HG03460 (cell line): ENCODE data around the gene NLRP11.
"Not testable (repeated sequence)": the region's sequence is repeated elsewhere in the genome, so short reads cannot be mapped to it uniquely, and the experiment has no call there.

Source experiments
- ATAC-seq: cut with Tn5 transposase; IDR thresholded peaks from one replicate; pipeline ENCODE4 v1.9.1; 2021; ENCODE audit not compliant: unreplicated experiment

Gene NLRP11

DNA sequence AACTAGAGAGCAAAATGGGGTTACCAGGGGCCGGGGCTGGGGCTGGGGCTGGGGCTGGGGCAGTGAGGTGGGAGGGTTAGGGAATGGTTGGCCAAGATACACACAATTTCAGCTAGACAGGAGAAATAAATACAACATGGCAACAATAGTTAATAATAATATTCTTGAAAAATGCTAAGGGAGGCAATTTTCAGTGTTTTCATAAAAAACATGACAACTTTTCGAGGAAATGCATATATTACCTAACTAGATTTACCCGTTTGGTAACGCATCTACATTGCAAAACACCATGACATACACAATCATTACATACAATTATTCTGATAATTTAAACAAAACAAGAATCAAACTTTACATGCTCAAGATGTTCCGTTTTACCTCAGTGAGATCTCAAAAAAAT is 50.7 kb downstream of the NLRP11 start:
- no peak for ATAC-seq

DNA sequence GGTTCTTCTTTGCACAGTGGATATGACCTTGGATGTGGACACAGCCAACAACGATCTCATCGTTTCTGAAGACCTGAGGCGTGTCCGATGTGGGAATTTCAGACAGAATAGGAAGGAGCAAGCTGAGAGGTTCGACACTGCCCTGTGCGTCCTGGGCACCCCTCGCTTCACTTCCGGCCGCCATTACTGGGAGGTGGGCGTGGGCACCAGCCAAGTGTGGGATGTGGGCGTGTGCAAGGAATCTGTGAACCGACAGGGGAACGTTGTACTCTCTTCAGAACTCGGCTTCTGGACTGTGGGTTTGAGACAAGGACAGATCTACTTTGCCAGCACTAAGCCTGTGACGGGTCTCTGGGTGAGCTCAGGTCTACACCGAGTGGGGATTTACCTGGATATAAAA is 53.5 kb downstream of the NLRP11 start:
- ATAC-seq: no peak

- ATAC-seq: no peak
Measured at GRCh38 chr19:55777528-55777927, 54.3 kb downstream of the NLRP11 start.

DNA sequence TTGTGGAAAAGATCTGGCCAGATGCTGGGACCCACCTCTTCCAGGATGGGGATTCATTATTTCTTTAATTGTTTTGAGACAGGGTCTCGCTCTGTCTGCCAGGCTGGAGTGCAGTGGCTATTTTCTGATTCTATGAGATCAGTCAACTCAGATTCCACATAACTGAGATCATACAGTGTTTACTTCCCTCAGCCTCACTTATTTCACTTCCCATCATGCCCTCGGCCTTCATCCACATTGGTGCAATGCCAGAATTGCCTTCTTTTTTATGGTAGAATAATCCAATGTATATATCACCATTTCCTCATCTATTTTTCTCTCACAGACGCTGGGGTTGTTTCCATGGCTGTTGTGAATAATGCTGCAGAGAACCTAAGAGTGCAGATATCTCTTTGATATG is 62.2 kb downstream of the NLRP11 start:
- not testable (repeated sequence) for ATAC-seq

DNA sequence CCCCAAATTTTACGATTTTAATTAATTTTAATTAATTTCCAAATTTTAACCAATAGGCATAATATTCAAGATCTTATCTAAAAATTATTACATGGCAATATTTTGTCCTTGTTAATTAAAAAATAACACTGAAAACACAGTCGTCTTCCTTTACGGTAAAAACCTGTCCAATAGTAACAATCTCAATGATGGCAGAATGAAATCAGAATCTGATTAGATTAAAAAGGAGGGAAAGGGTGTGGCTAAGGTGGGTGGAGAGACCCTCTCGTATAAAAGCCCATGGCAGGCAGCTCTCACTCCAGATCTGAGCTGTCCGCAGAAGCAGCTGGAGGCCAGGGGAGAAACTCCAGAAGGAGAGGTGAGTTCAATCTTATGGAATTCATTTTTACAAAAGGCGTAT is 63.0 kb downstream of the NLRP11 start, which contains the start of gene RFPL4AL1:
Gene RFPL4AL1 (plus strand): TSS at position 301 of the 400 bp plus-strand sequence. CDS start 2,687 bp downstream, outside the sequence.
- not testable (repeated sequence) for ATAC-seq

DNA sequence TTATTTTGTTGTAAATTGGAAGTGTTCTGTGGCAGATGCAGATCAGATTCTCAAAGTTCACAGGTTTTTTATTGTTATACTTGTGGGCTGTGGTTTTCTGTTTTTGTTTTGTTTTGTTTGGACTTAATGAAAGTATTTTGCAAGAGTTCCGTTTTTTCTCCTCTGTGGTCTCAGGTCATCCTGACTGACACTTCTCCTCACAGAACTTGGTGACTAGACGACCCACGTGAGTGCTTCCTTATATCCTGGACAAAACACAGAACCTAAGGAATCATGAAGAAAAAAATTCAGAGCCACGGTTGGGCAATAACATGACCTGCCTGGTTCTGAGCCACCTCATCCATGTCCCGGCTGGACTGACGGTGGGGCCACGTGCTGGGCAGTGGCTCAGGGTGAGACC is 65.3 kb downstream of the NLRP11 start:
- ATAC-seq: no peak

GRCh38 chr19:55758797-55759196 is 73.0 kb downstream of the NLRP11 start, which contains the start of gene RFPL4A:
RFPL4A (plus strand) TSS chr19:55759097; CDS start chr19:55761801, 2,704 bp downstream.
- not testable (repeated sequence) for ATAC-seq

DNA sequence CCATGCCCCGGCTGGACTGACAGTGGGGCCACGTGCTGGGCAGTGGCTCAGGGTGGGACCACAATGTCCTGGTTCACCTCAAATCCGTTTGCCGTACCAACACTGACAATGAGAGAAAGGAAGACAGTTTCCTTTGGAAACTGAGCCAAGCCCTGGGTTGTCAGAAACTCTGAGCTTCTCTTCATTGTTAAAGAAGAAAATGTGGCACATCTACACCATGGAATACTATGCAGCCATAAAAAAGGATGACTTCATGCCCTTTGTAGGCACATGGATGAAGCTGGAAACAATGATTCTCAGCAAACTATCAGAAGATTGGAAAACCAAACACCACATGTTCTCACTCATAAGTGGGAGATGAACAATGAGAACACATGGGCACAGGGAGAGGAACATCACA is 75.0 kb downstream of the NLRP11 start:
- ATAC-seq: not testable (repeated sequence)

GRCh38 chr19:55753401-55753800 is 78.4 kb downstream of the NLRP11 start:
- ATAC-seq: no peak

DNA sequence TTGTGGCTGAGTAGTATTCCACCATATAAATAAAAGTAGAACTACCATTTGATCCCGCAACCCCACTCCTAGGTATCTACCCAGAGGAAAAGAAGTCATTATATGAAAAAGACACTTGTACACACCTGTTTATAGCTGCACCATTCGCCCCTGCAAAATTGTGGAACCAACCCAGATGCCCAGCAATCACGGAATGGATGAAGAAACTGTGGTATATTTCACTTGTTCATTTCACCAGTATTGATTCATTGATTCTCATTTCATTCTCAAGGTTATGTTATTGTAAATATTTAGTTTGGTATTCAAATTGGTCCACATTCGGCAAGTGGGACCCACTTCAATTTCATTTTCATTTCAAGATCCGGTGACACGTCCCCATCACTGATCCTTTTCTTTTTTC is 81.1 kb downstream of the NLRP11 start:
- ATAC-seq: no peak

GRCh38 chr19:55738302-55738701 is 93.5 kb downstream of the NLRP11 start, which contains the start of gene NLRP9:
NLRP9 (minus strand) TSS chr19:55738402; CDS start chr19:55738374, 28 bp downstream.
- ATAC-seq: no peak
